Activated CD8-positive, alpha-beta T cell treated with anti-CD3 and anti-CD28 coated beads for 36 hours (primary cell): Measurements from ENCODE around the gene SERF2. TPM values are rescaled to one million over a fixed set of nuclear protein-coding genes. Genes with fewer than 3 reads are reported as not detected.

Source experiments
- ATAC-seq: fragments of 200-7000 bp; cut with Tn5 transposase; one replicate; pipeline ENCODE4 v1.10.0; 2021; ENCODE audit warnings: mild to moderate bottlenecking, moderate library complexity
- CTCF ChIA-PET: fragments of 350-600 bp; sonication (Branson Sonifier 250); formaldehyde crosslinking; loops from one replicate; lab custom pipeline; 2021; ENCODE audit warnings: antibody characterized with exemption; lab: Charles Lee
- POLR2A ChIA-PET: fragments of 350-600 bp; sonication (Branson Sonifier 250); formaldehyde crosslinking; loops from one replicate; lab custom pipeline; 2021; ENCODE audit warnings: antibody characterized with exemption; lab: Charles Lee
- DNase-seq: peaks from one replicate; pipeline ENCODE4 v3.0.0-alpha.2; 2020
- H3K27ac Mint-ChIP-seq: one replicate; pipeline ENCODE4 v1.8.0; 2021; ENCODE audit warnings: mild to moderate bottlenecking, mixed read lengths
- H3K27me3 Mint-ChIP-seq: one replicate; pipeline ENCODE4 v1.8.0; 2021; ENCODE audit warnings: mixed read lengths
- H3K36me3 Mint-ChIP-seq: one replicate; pipeline ENCODE4 v1.8.0; 2021; ENCODE audit warnings: low read depth, mixed read lengths
- H3K4me1 Mint-ChIP-seq: one replicate; pipeline ENCODE4 v1.8.0; 2021; ENCODE audit warnings: low read depth, mixed read lengths
- H3K4me3 Mint-ChIP-seq: one replicate; pipeline ENCODE4 v1.8.0; 2021; ENCODE audit warnings: mild to moderate bottlenecking, moderate library complexity, mixed read lengths
- H3K9me3 Mint-ChIP-seq: one replicate; pipeline ENCODE4 v1.8.0; 2021; ENCODE audit warnings: mixed read lengths
- CTCF ChIP-seq: fragments of 200-600 bp; IDR thresholded peaks from one replicate; pipeline ENCODE4 v1.8.0; 2022; ENCODE audit warnings: antibody characterized with exemption, mild to moderate bottlenecking
- intact Hi-C: fragments of 100-400 bp; cut with micrococcal nuclease; formaldehyde crosslinking; loops from one replicate; pipeline ENCODE4 v1.10.0; 2022
- total RNA-seq, 2 experiments: library from RNA; stranded (reverse); gene quantifications; one replicate each; pipeline ENCODE4 v1.2.3, GENCODE V29; 2021

The SERF2 gene
- total RNA-seq, 2 experiments from 2014 or later, result 775 to 810 TPM

GRCh38 chr15:43769584-43770228, 22.4 kb upstream of the SERF2 start:
- CTCF ChIA-PET, result interaction anchor here (0.6 to 4.6 kb wide), 16 partner anchors 10 to 269 kb away, joined by 3 to 52 read pairs (median 4); partner anchors contain the start of genes HYPK, MFAP1, PDIA3 and SERINC4
- Mint-ChIP-seq H3K36me3 (peaks cover 69% of the 10 kb centered on the region), H3K4me1 (no peaks in the 10 kb centered on the region), H3K4me3 (no peak overlapping the region), H3K9me3 (no peaks in the 10 kb centered on the region), H3K27me3 (no peaks in the 10 kb centered on the region), H3K27ac (no peak overlapping the region)
- peak; percentile 87 for TF ChIP-seq CTCF
- peak; percentile 80 for DNase-seq
- intact Hi-C loops, result no loop called here
- ATAC-seq, result peak; percentile 91
- POLR2A ChIA-PET, result interaction anchor here (0.7 to 3.0 kb wide), 5 partner anchors 15 to 30 kb away, joined by 3 to 8 read pairs (median 4); partner anchors contain the start of genes HYPK, SERF2 and SERINC4

GRCh38 chr15:43771816-43772215, 20.3 kb upstream of the SERF2 start:
- Mint-ChIP-seq H3K4me3 (no peak overlapping the region), H3K9me3 (no peaks in the 10 kb centered on the region), H3K27me3 (no peaks in the 10 kb centered on the region), H3K36me3 (peaks cover 58% of the 10 kb centered on the region), H3K4me1 (peaks cover 11% of the 10 kb centered on the region), H3K27ac (peak overlapping the region; percentile 50)
- no peak for DNase-seq
- ATAC-seq, result no peak
- TF ChIP-seq CTCF, result no peak
- intact Hi-C loops, result no loop called here
- ChIA-PET POLR2A (interaction anchor here (2.1 to 3.0 kb wide), 2 partner anchors 21 to 28 kb away, joined by 8 read pairs; partner anchors contain the start of genes HYPK and SERINC4), CTCF (interaction anchor here (4.6 kb wide), 1 partner anchor 15 kb away, joined by 52 read pairs; no protein-coding TSS in a partner anchor)

GRCh38 chr15:43772624-43773023, 19.5 kb upstream of the SERF2 start:
- peaks cover 18% of the 10 kb centered on the region for H3K4me1 Mint-ChIP-seq
- no peaks in the 10 kb centered on the region for H3K27me3 Mint-ChIP-seq
- intact Hi-C loops, result no loop called here
- no peak for DNase-seq
- no peak for ATAC-seq
- H3K27ac Mint-ChIP-seq, result peak overlapping the region; percentile 4
- H3K36me3 Mint-ChIP-seq, result peaks cover 61% of the 10 kb centered on the region
- ChIA-PET POLR2A (interaction anchor here (0.7 to 2.6 kb wide), 2 partner anchors 9 to 18 kb away, joined by 3 to 13 read pairs; no protein-coding TSS in a partner anchor), CTCF (interaction anchor here (4.6 kb wide), 1 partner anchor 16 kb away, joined by 52 read pairs; no protein-coding TSS in a partner anchor)
- H3K9me3 Mint-ChIP-seq, result no peaks in the 10 kb centered on the region
- no peak for TF ChIP-seq CTCF
- no peak overlapping the region for H3K4me3 Mint-ChIP-seq

GRCh38 chr15:43774062-43774461, 18.1 kb upstream of the SERF2 start:
- H3K4me1 Mint-ChIP-seq, result peaks cover 26% of the 10 kb centered on the region
- POLR2A ChIA-PET, result interaction anchor here (0.7 to 2.6 kb wide), 5 partner anchors 17 to 394 kb away, joined by 3 to 13 read pairs (median 4); no protein-coding TSS in a partner anchor
- intact Hi-C loops, result no loop called here
- H3K9me3 Mint-ChIP-seq, result no peaks in the 10 kb centered on the region
- H3K27me3 Mint-ChIP-seq, result no peaks in the 10 kb centered on the region
- peaks cover 53% of the 10 kb centered on the region for H3K36me3 Mint-ChIP-seq
- peak overlapping the region; percentile 7 for H3K27ac Mint-ChIP-seq
- no peak for DNase-seq
- no peak for ATAC-seq
- CTCF ChIA-PET, result interaction anchor here (4.6 kb wide), 1 partner anchor 17 kb away, joined by 52 read pairs; no protein-coding TSS in a partner anchor
- no peak overlapping the region for H3K4me3 Mint-ChIP-seq
- TF ChIP-seq CTCF, result no peak
